SK-N-SH treated with all-trans-retinoic acid at 6 μM for 48 hours (cell line): ENCODE data around the gene RETREG1.

ENCODE experiments used
- ATAC-seq: fragments of 200-7000 bp; cut with Tn5 transposase; 3 replicates; pipeline ENCODE4 v1.9.1; 2020; ENCODE audit warnings: mild to moderate bottlenecking, moderate library complexity
- ARNTL ChIP-seq: fragments of 450-650 bp; formaldehyde crosslinking; IDR thresholded peaks from 2 replicates; pipeline ENCODE4 v1.5.0; 2020; ENCODE audit warnings: low read depth, mild to moderate bottlenecking, moderate library complexity, borderline replicate concordance
- BACH2 ChIP-seq: fragments of 250-450 bp; sonication (Bioruptor Pico); IDR thresholded peaks from 2 replicates; pipeline ENCODE4 v1.9.0; 2021; ENCODE audit warnings: mild to moderate bottlenecking, borderline replicate concordance
- CSDC2 ChIP-seq: fragments of 250-450 bp; sonication (Bioruptor Pico); IDR thresholded peaks from 2 replicates; pipeline ENCODE4 v1.5.0; 2020; ENCODE audit warnings: mild to moderate bottlenecking, moderate library complexity
- ESRRG ChIP-seq: fragments of 250-450 bp; sonication (Bioruptor Pico); IDR thresholded peaks from 2 replicates; pipeline ENCODE4 v1.6.1; 2021; ENCODE audit warnings: mild to moderate bottlenecking
- GLIS3 ChIP-seq: fragments of 250-450 bp; sonication (Bioruptor Pico); IDR thresholded peaks from 2 replicates; pipeline ENCODE4 v1.5.0; 2020; ENCODE audit warnings: mild to moderate bottlenecking, moderate library complexity
- ISL1 ChIP-seq: fragments of 250-450 bp; sonication (Bioruptor Pico); IDR thresholded peaks from 2 replicates; pipeline ENCODE4 v2.1.2; 2022; ENCODE audit warnings: mild to moderate bottlenecking, moderate library complexity
- PPARA ChIP-seq: fragments of 250-450 bp; sonication (Bioruptor Pico); IDR thresholded peaks from 2 replicates; pipeline ENCODE4 v1.5.0; 2020; ENCODE audit warnings: mild to moderate bottlenecking, borderline replicate concordance
- RARB ChIP-seq: fragments of 250-450 bp; sonication (Bioruptor Pico); IDR thresholded peaks from 2 replicates; pipeline ENCODE4 v1.8.0; 2021; ENCODE audit warnings: mild to moderate bottlenecking, moderate library complexity
- SNAI2 ChIP-seq: fragments of 250-450 bp; sonication (Bioruptor Pico); IDR thresholded peaks from 2 replicates; pipeline ENCODE4 v1.5.0; 2020; ENCODE audit warnings: mild to moderate bottlenecking, moderate library complexity
- TCF4 ChIP-seq: fragments of 250-450 bp; sonication (Bioruptor Pico); IDR thresholded peaks from 2 replicates; pipeline ENCODE4 v1.8.0; 2021; ENCODE audit warnings: mild to moderate bottlenecking, moderate library complexity, borderline replicate concordance
- TOX ChIP-seq: fragments of 250-450 bp; sonication (Bioruptor Pico); IDR thresholded peaks from 2 replicates; pipeline ENCODE4 v1.8.0; 2021; ENCODE audit warnings: mild to moderate bottlenecking, moderate library complexity, borderline replicate concordance
- ZC3H10 ChIP-seq: fragments of 250-450 bp; sonication (Bioruptor Pico); IDR thresholded peaks from 2 replicates; pipeline ENCODE4 v1.5.1; 2021; ENCODE audit warnings: mild to moderate bottlenecking, moderate library complexity
- ZFP3 ChIP-seq: fragments of 250-450 bp; sonication (Bioruptor Pico); IDR thresholded peaks from 2 replicates; pipeline ENCODE4 v1.5.0; 2020; ENCODE audit warnings: mild to moderate bottlenecking, moderate library complexity
- ZNF565 ChIP-seq: fragments of 450-650 bp; formaldehyde crosslinking; conservative IDR thresholded peaks from 2 replicates; pipeline ENCODE4 v1.5.0; 2020; ENCODE audit warnings: low read depth, mild to moderate bottlenecking, moderate library complexity
- ZNF70 ChIP-seq: fragments of 450-650 bp; formaldehyde crosslinking; IDR thresholded peaks from 2 replicates; pipeline ENCODE4 v1.5.0; 2020; ENCODE audit warnings: mild to moderate bottlenecking, moderate library complexity
- ZNF8 ChIP-seq: fragments of 450-650 bp; formaldehyde crosslinking; IDR thresholded peaks from 2 replicates; pipeline ENCODE4 v1.5.0; 2020; ENCODE audit warnings: mild to moderate bottlenecking, moderate library complexity
- TF ChIP-seq, protein P1 (sequence below): fragments of 250-450 bp; sonication (Bioruptor Pico); IDR thresholded peaks from 2 replicates; pipeline ENCODE4 v1.8.0; 2021; ENCODE audit warnings: low read depth, mild to moderate bottlenecking, moderate library complexity, borderline replicate concordance
- TF ChIP-seq, protein P2 (sequence below): fragments of 250-450 bp; sonication (Bioruptor Pico); IDR thresholded peaks from 2 replicates; pipeline ENCODE4 v1.5.1; 2021; ENCODE audit warnings: mild to moderate bottlenecking, moderate library complexity
- TF ChIP-seq, protein P3 (sequence below): fragments of 250-450 bp; sonication (Bioruptor Pico); IDR thresholded peaks from 2 replicates; pipeline ENCODE4 v1.5.1; 2020; ENCODE audit warnings: low read depth, mild to moderate bottlenecking, moderate library complexity
- TF ChIP-seq, protein P4 (sequence below): fragments of 250-450 bp; sonication (Bioruptor Pico); IDR thresholded peaks from 2 replicates; pipeline ENCODE4 v1.5.0; 2020; ENCODE audit warnings: mild to moderate bottlenecking, moderate library complexity
- TF ChIP-seq, protein P5 (sequence below): fragments of 250-450 bp; sonication (Bioruptor Pico); IDR thresholded peaks from 2 replicates; pipeline ENCODE4 v1.8.0; 2020; ENCODE audit warnings: mild to moderate bottlenecking, moderate library complexity, borderline replicate concordance

Gene RETREG1

DNA sequence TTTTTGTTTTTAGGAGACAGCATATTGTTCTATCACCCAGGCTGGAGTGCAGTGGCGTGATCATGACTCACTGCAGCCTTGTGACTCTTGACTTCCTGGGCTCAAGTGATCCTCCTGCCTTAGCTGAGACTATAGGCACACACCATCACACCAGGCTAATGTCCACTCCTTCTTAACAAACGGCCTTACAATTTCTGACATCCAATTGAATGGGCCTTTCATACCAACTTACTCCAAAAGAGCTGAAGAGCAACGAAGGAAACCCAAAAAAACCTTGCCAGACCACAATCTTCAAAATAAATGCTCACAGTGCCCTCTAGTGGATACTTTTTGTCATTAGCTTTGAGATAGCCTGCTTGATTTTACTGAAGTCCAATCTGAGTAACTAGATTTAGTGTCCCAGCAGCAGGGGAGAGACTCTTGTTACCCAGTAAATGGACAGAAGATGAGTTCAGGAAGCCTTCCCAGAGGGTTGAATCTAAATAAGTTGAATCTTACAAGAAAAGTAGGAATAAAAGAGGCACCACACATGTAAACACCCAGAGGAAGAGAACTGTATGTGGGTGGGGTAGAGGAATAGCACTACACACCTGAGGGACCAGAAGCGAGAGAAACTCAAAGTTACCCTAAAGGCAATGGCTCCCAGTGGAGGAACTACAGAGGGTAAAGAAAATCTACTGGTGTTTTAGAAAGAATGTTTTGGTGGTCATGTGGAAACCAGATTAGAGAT is 160.5 kb downstream of the RETREG1 start:
- ATAC-seq, result peak; percentile 85
- TF ChIP-seq BACH2 (CRISPR knock-in tag), result no peak
- TF ChIP-seq ISL1 (CRISPR knock-in tag), result no peak
- TF ChIP-seq, protein P1, sequence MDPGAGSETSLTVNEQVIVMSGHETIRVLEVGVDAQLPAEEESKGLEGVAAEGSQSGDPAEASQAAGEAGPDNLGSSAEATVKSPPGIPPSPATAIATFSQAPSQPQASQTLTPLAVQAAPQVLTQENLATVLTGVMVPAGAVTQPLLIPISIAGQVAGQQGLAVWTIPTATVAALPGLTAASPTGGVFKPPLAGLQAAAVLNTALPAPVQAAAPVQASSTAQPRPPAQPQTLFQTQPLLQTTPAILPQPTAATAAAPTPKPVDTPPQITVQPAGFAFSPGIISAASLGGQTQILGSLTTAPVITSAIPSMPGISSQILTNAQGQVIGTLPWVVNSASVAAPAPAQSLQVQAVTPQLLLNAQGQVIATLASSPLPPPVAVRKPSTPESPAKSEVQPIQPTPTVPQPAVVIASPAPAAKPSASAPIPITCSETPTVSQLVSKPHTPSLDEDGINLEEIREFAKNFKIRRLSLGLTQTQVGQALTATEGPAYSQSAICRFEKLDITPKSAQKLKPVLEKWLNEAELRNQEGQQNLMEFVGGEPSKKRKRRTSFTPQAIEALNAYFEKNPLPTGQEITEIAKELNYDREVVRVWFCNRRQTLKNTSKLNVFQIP (CRISPR knock-in tag), result no peak
- no peak for TF ChIP-seq SNAI2
- TF ChIP-seq CSDC2 (CRISPR knock-in tag), result no peak
- TF ChIP-seq, protein P2, sequence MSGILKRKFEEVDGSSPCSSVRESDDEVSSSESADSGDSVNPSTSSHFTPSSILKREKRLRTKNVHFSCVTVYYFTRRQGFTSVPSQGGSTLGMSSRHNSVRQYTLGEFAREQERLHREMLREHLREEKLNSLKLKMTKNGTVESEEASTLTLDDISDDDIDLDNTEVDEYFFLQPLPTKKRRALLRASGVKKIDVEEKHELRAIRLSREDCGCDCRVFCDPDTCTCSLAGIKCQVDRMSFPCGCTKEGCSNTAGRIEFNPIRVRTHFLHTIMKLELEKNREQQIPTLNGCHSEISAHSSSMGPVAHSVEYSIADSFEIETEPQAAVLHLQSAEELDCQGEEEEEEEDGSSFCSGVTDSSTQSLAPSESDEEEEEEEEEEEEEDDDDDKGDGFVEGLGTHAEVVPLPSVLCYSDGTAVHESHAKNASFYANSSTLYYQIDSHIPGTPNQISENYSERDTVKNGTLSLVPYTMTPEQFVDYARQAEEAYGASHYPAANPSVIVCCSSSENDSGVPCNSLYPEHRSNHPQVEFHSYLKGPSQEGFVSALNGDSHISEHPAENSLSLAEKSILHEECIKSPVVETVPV (CRISPR knock-in tag), result no peak
- TF ChIP-seq, protein P3, sequence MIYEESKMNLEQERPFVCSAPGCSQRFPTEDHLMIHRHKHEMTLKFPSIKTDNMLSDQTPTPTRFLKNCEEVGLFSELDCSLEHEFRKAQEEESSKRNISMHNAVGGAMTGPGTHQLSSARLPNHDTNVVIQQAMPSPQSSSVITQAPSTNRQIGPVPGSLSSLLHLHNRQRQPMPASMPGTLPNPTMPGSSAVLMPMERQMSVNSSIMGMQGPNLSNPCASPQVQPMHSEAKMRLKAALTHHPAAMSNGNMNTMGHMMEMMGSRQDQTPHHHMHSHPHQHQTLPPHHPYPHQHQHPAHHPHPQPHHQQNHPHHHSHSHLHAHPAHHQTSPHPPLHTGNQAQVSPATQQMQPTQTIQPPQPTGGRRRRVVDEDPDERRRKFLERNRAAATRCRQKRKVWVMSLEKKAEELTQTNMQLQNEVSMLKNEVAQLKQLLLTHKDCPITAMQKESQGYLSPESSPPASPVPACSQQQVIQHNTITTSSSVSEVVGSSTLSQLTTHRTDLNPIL (CRISPR knock-in tag), result no peak
- no peak for TF ChIP-seq ARNTL (CRISPR knock-in tag)
- no peak for TF ChIP-seq TCF4 (CRISPR knock-in tag)
- TF ChIP-seq ZNF70, result no peak
- TF ChIP-seq, protein P4, sequence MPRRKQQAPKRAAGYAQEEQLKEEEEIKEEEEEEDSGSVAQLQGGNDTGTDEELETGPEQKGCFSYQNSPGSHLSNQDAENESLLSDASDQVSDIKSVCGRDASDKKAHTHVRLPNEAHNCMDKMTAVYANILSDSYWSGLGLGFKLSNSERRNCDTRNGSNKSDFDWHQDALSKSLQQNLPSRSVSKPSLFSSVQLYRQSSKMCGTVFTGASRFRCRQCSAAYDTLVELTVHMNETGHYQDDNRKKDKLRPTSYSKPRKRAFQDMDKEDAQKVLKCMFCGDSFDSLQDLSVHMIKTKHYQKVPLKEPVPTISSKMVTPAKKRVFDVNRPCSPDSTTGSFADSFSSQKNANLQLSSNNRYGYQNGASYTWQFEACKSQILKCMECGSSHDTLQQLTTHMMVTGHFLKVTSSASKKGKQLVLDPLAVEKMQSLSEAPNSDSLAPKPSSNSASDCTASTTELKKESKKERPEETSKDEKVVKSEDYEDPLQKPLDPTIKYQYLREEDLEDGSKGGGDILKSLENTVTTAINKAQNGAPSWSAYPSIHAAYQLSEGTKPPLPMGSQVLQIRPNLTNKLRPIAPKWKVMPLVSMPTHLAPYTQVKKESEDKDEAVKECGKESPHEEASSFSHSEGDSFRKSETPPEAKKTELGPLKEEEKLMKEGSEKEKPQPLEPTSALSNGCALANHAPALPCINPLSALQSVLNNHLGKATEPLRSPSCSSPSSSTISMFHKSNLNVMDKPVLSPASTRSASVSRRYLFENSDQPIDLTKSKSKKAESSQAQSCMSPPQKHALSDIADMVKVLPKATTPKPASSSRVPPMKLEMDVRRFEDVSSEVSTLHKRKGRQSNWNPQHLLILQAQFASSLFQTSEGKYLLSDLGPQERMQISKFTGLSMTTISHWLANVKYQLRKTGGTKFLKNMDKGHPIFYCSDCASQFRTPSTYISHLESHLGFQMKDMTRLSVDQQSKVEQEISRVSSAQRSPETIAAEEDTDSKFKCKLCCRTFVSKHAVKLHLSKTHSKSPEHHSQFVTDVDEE (CRISPR knock-in tag), result no peak
- TF ChIP-seq TOX, result no peak
- TF ChIP-seq ZFP3 (CRISPR knock-in tag), result no peak
- TF ChIP-seq ZC3H10, result no peak
- TF ChIP-seq ZNF8 (CRISPR knock-in tag), result no peak
- TF ChIP-seq, protein P5, sequence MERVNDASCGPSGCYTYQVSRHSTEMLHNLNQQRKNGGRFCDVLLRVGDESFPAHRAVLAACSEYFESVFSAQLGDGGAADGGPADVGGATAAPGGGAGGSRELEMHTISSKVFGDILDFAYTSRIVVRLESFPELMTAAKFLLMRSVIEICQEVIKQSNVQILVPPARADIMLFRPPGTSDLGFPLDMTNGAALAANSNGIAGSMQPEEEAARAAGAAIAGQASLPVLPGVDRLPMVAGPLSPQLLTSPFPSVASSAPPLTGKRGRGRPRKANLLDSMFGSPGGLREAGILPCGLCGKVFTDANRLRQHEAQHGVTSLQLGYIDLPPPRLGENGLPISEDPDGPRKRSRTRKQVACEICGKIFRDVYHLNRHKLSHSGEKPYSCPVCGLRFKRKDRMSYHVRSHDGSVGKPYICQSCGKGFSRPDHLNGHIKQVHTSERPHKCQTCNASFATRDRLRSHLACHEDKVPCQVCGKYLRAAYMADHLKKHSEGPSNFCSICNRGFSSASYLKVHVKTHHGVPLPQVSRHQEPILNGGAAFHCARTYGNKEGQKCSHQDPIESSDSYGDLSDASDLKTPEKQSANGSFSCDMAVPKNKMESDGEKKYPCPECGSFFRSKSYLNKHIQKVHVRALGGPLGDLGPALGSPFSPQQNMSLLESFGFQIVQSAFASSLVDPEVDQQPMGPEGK (CRISPR knock-in tag), result no peak
- TF ChIP-seq ZNF565, result no peak
- no peak for TF ChIP-seq ESRRG (CRISPR knock-in tag)

DNA sequence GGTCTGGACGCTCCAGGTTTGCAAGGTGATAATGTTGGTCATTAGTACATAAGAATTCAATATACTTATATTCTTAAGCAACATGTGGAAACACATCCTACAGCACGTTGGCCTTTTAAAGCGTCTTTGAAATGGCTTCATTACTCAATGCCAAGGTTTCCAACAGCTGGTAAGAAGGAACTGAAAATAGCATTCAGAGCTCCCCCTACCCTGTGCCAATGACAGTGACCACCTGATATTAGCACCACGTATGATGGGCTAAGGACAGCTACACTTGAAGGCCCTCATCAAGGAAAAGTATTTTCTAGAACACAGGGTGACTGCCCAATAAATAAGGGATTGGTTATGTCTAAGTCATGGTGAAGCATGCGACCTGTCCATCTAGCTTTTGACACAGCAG is 161.1 kb downstream of the RETREG1 start:
- ATAC-seq, result no peak
- TF ChIP-seq ZNF70 (no peak), ISL1 (CRISPR knock-in tag) (no peak), PPARA (CRISPR knock-in tag) (no peak)
- TF ChIP-seq, protein P5 (CRISPR knock-in tag), result no peak

DNA sequence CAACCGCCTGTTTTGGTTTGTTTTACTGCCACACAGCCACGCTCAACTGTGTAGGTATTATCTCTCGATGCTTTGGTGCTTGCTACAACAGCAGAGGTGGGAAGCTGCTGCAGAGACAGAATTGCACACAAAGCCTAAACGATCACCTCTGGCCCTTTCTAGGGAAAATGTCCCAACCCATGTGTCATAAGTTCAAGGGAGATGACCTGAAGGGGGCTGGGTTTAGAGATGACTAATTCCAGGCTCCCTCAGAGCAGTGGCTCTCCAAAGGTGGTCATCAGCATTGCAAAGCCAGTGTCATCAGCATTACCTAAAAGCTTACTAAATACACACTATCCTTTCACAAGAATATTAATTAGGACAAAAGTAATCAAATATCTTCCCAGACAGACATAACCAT is 162.1 kb downstream of the RETREG1 start:
- ATAC-seq, result no peak
- TF ChIP-seq ISL1 (CRISPR knock-in tag) (no peak), BACH2 (CRISPR knock-in tag) (no peak), TCF4 (CRISPR knock-in tag) (no peak), ZFP3 (CRISPR knock-in tag) (no peak), GLIS3 (no peak), RARB (CRISPR knock-in tag) (no peak), SNAI2 (no peak), ZNF8 (CRISPR knock-in tag) (no peak), ZC3H10 (no peak), ZNF565 (no peak)
- TF ChIP-seq, protein P5 (CRISPR knock-in tag), result no peak
